MM.1S (cell line): Measurements from ENCODE around the gene TSC22D3.

Experiments
- DNase-seq: peaks from one replicate; pipeline ENCODE4 v3.0.0-alpha.2; 2015
- H2AFZ ChIP-seq: fragments of 300-600 bp; sonication (generic); 2 replicates; pipeline ENCODE4 v1.6.0; 2016; ENCODE audit warnings: antibody characterized with exemption, low read length
- H3F3A ChIP-seq: fragments of 300-600 bp; sonication (generic); 2 replicates; pipeline ENCODE4 v1.6.1; 2016; ENCODE audit warnings: mild to moderate bottlenecking, antibody characterized with exemption, low read length, moderate library complexity, mixed read lengths; ENCODE audit not compliant: insufficient read depth
- H3K27ac ChIP-seq: fragments of 300-600 bp; sonication (generic); 2 replicates; pipeline ENCODE4 v1.5.1; 2016; ENCODE audit warnings: mild to moderate bottlenecking, low read length
- H3K27me3 ChIP-seq: fragments of 300-600 bp; sonication (generic); replicated peaks from 2 replicates; pipeline ENCODE4 v1.6.0; 2016; ENCODE audit warnings: low read length; ENCODE audit not compliant: insufficient read depth
- H3K36me3 ChIP-seq: fragments of 300-600 bp; sonication (generic); replicated peaks from 2 replicates; pipeline ENCODE4 v1.6.1; 2016; ENCODE audit warnings: mild to moderate bottlenecking, low read length, mixed read lengths; ENCODE audit not compliant: insufficient read depth
- H3K4me1 ChIP-seq: fragments of 300-600 bp; sonication (generic); 2 replicates; pipeline ENCODE4 v1.6.1; 2016; ENCODE audit warnings: low read length, mixed read lengths
- H3K4me2 ChIP-seq: fragments of 300-600 bp; sonication (generic); 2 replicates; pipeline ENCODE4 v1.6.0; 2016; ENCODE audit warnings: low read depth, low read length
- H3K4me3 ChIP-seq: fragments of 300-600 bp; sonication (generic); 2 replicates; pipeline ENCODE4 v1.5.1; 2016; ENCODE audit warnings: low read length, mixed read lengths
- H3K79me2 ChIP-seq: fragments of 300-600 bp; sonication (generic); 2 replicates; pipeline ENCODE4 v1.6.1; 2016; ENCODE audit warnings: mixed run types, low read length, mixed read lengths
- H3K9ac ChIP-seq: fragments of 300-600 bp; sonication (generic); 2 replicates; pipeline ENCODE4 v1.6.1; 2016; ENCODE audit warnings: low read length, mixed read lengths
- H3K9me2 ChIP-seq: fragments of 300-600 bp; sonication (generic); replicated peaks from 2 replicates; pipeline ENCODE4 v1.6.1; 2016; ENCODE audit warnings: mild to moderate bottlenecking, low read length, mixed read lengths; ENCODE audit not compliant: insufficient read depth
- H3K9me3 ChIP-seq: fragments of 300-600 bp; sonication (generic); replicated peaks from 2 replicates; pipeline ENCODE4 v1.6.1; 2016; ENCODE audit warnings: mild to moderate bottlenecking, low read length, mixed read lengths; ENCODE audit not compliant: insufficient read depth
- H4K20me1 ChIP-seq: fragments of 300-600 bp; sonication (generic); 2 replicates; pipeline ENCODE4 v1.6.1; 2016; ENCODE audit warnings: mild to moderate bottlenecking, low read length, moderate library complexity, mixed read lengths; ENCODE audit not compliant: insufficient read depth
- CTCF ChIP-seq: fragments of 300-600 bp; sonication (generic); IDR thresholded peaks from 2 replicates; pipeline ENCODE4 v1.5.1; 2016; ENCODE audit warnings: antibody characterized with exemption, low read length, mixed read lengths
- EZH2 ChIP-seq: fragments of 300-600 bp; sonication (generic); optimal IDR thresholded peaks from 2 replicates; pipeline ENCODE3; 2017; ENCODE audit warnings: low read depth, mild to moderate bottlenecking, antibody characterized with exemption, low read length, mixed read lengths
- EZH2phosphoT487 ChIP-seq: fragments of 300-600 bp; sonication (generic); IDR thresholded peaks from 2 replicates; pipeline ENCODE4 v1.6.1; 2018; ENCODE audit warnings: antibody characterized with exemption, low read length

TSC22D3 gene

GRCh38 chrX:107712231-107713202 is 63.1 kb downstream of the TSC22D3 start:
- H3K9me2 ChIP-seq, result no peaks in the 10 kb centered on the region
- H3K4me3 ChIP-seq, result no peak overlapping the region
- no peak for TF ChIP-seq CTCF
- no peak for TF ChIP-seq EZH2phosphoT487
- no peak for TF ChIP-seq EZH2
- H2AFZ ChIP-seq, result no peak overlapping the region
- no peak overlapping the region for H3K4me2 ChIP-seq
- H3F3A ChIP-seq, result peaks cover 14% of the 10 kb centered on the region
- no peaks in the 10 kb centered on the region for H3K27me3 ChIP-seq
- H3K9ac ChIP-seq, result no peak overlapping the region
- peak overlapping the region; percentile 96; the same call in 1 of the 2 replicates for H3K27ac ChIP-seq
- H4K20me1 ChIP-seq, result no peaks in the 10 kb centered on the region
- H3K4me1 ChIP-seq, result peaks cover 23% of the 10 kb centered on the region
- no peaks in the 10 kb centered on the region for H3K9me3 ChIP-seq
- H3K36me3 ChIP-seq, result 0 out of 2 replicates have a peak, but pooled peaks cover 4% of the 10 kb centered on the region
- DNase-seq, result no peak
- H3K79me2 ChIP-seq, result peaks cover 11% of the 10 kb centered on the region

- H3K9me2 ChIP-seq, result no peaks in the 10 kb centered on the region
- no peaks in the 10 kb centered on the region for H3K27me3 ChIP-seq
- H3K9ac ChIP-seq, result peak overlapping the region; percentile 77
- no peaks in the 10 kb centered on the region for H4K20me1 ChIP-seq
- no peaks in the 10 kb centered on the region for H3K9me3 ChIP-seq
- H2AFZ ChIP-seq, result no peak overlapping the region
- peaks cover 19% of the 10 kb centered on the region for H3K4me1 ChIP-seq
- no peak overlapping the region; the same call in 1 of the 2 replicates for H3K4me3 ChIP-seq
- no peak for TF ChIP-seq EZH2
- TF ChIP-seq CTCF, result no peak
- no peak for TF ChIP-seq EZH2phosphoT487
- H3K27ac ChIP-seq, result peak overlapping the region; percentile 96
- H3K79me2 ChIP-seq, result peaks cover 11% of the 10 kb centered on the region
- peaks cover 9% of the 10 kb centered on the region for H3F3A ChIP-seq
- 0 out of 2 replicates have a peak, but pooled peaks cover 4% of the 10 kb centered on the region for H3K36me3 ChIP-seq
- H3K4me2 ChIP-seq, result peak overlapping the region; percentile 81
- no peak for DNase-seq
Measured at GRCh38 chrX:107711521-107712181, 63.9 kb downstream of the TSC22D3 start.

GRCh38 chrX:107710617-107711391 is 64.8 kb downstream of the TSC22D3 start:
- H3K4me3 ChIP-seq, result 0 out of 2 replicates have a peak overlapping the region, but pooled peaks have one; percentile 11
- H2AFZ ChIP-seq, result no peak overlapping the region
- no peak for TF ChIP-seq EZH2phosphoT487
- TF ChIP-seq EZH2, result no peak
- no peak for TF ChIP-seq CTCF
- H3K9ac ChIP-seq, result peak overlapping the region; percentile 77
- no peaks in the 10 kb centered on the region for H4K20me1 ChIP-seq
- H3K36me3 ChIP-seq, result 0 out of 2 replicates have a peak, but pooled peaks cover 4% of the 10 kb centered on the region
- H3K27ac ChIP-seq, result peak overlapping the region; percentile 96
- H3K27me3 ChIP-seq, result no peaks in the 10 kb centered on the region
- no peaks in the 10 kb centered on the region for H3K9me2 ChIP-seq
- H3K9me3 ChIP-seq, result no peaks in the 10 kb centered on the region
- H3K79me2 ChIP-seq, result peaks cover 7% of the 10 kb centered on the region
- peaks cover 19% of the 10 kb centered on the region for H3K4me1 ChIP-seq
- H3F3A ChIP-seq, result peaks cover 9% of the 10 kb centered on the region
- H3K4me2 ChIP-seq, result peak overlapping the region; percentile 81
- peak; percentile 86 for DNase-seq
